IMR-90 (cell line): ENCODE measurements around the gene ABCA8.

Source experiments
- CEBPB ChIP-seq: IDR thresholded peaks from 2 replicates; pipeline ENCODE4 v1.6.1; 2012; ENCODE audit warnings: low read depth, low read length, improper control_type of control experiment
- MXI1 ChIP-seq: IDR thresholded peaks from 2 replicates; pipeline ENCODE4 v1.6.1; 2012; ENCODE audit warnings: low read depth, mild to moderate bottlenecking, low read length, moderate library complexity, borderline replicate concordance
- NFE2L2 ChIP-seq: fragments of 150-350 bp; IDR thresholded peaks from 2 replicates; pipeline ENCODE4 v1.6.1; 2016; ENCODE audit warnings: low read depth, mild to moderate bottlenecking, low read length
- POLR2A ChIP-seq: IDR thresholded peaks from 2 replicates; pipeline ENCODE4 v1.6.1; 2012; ENCODE audit warnings: mild to moderate bottlenecking, low read depth, low read length
- RFX5 ChIP-seq: IDR thresholded peaks from 2 replicates; pipeline ENCODE4 v1.8.0; 2012; ENCODE audit warnings: low read depth, mild to moderate bottlenecking, low read length, moderate library complexity
- TF ChIP-seq, protein P1 (sequence below): conservative IDR thresholded peaks from 2 replicates; pipeline ENCODE4 v1.5.1; 2012; ENCODE audit warnings: mild to moderate bottlenecking, low read depth, low read length, improper control_type of control experiment

DNA sequence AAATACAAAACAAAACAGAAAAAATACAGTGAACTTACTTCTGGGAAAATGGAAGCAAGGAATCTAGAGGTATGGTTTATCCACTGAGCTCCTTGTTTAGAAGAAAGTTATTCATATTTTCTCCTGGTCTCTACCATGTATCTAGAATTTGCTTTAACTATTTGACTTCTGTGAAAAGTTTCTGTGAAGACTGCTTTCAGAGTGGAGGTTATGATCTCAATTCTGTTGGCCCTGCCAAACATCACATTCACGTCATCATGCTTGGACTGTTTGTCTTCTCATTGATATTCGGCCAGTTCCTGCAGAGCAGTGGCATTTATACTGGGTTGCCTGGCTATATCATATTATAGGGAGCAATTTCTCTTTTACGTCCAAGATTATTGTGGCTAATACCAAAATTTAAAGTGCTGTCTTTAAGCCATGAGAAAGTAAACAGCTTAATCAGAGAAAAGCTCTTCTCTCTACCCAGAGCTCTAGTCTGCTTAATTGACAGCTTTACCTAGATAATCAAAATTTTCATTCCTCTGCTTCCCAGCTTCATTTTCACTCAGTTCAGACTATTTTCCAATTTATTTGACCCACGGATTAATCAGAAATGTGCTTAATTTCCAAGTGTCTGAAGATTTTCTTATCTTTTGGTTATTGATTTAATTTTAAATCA is at the start of gene ABCA8:
- TF ChIP-seq, protein P1, sequence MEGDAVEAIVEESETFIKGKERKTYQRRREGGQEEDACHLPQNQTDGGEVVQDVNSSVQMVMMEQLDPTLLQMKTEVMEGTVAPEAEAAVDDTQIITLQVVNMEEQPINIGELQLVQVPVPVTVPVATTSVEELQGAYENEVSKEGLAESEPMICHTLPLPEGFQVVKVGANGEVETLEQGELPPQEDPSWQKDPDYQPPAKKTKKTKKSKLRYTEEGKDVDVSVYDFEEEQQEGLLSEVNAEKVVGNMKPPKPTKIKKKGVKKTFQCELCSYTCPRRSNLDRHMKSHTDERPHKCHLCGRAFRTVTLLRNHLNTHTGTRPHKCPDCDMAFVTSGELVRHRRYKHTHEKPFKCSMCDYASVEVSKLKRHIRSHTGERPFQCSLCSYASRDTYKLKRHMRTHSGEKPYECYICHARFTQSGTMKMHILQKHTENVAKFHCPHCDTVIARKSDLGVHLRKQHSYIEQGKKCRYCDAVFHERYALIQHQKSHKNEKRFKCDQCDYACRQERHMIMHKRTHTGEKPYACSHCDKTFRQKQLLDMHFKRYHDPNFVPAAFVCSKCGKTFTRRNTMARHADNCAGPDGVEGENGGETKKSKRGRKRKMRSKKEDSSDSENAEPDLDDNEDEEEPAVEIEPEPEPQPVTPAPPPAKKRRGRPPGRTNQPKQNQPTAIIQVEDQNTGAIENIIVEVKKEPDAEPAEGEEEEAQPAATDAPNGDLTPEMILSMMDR = no peak
- TF ChIP-seq POLR2A (no peak), RFX5 (no peak), CEBPB (no peak), NFE2L2 (no peak), MXI1 (no peak)
